Measurements from ENCODE around the gene PEX14. TPM values are rescaled to one million over a fixed set of nuclear protein-coding genes. Genes with fewer than 3 reads are reported as not detected.

PEX14 gene
- total RNA-seq, 1 experiment from 2014 or later = 36.0 TPM

- TF ChIP-seq CTCF (IDR thresholded peaks at IDR 0.05) (no peak), POLR2AphosphoS5 (IDR thresholded peaks at IDR 0.05; ENCODE audit: low read depth, low read length) (no peak), REST (IDR thresholded peaks at IDR 0.05; ENCODE audit: insufficient read depth in 1 of 2, low read depth in 2 of 2, low read length in 1 of 2) (no peak), TCF7L2 (IDR thresholded peaks at IDR 0.05; ENCODE audit: low read depth, low read length) (no peak), SIN3A (IDR thresholded peaks at IDR 0.05; ENCODE audit: borderline replicate concordance, insufficient read depth, low read depth, low read length) (no peak)
- ChIA-PET CTCF (no interaction called here), POLR2A (no interaction called here)
- intact Hi-C loops (cut with micrococcal nuclease; ENCODE audit: unreplicated experiment) (no loop called here), in situ Hi-C loops (cut with HindIII; ENCODE audit: low pct_unique_long_range_greater_than_20kb, low sequenced_read_pairs) (no loop called here)
- BruUV-seq (replicated peaks) = no TSS peak
- Histone ChIP-seq H3K27ac (ENCODE audit: low read length) (no peak overlapping the region), H3K4me3 (ENCODE audit: low read depth in 2 of 2, low read length in 2 of 2) (no peak overlapping the region), H3K27me3 (ENCODE audit: control insufficient read depth, insufficient read depth, low read length) (no peaks in the 10 kb centered on the region), H3K36me3 (ENCODE audit: control insufficient read depth, insufficient read depth, low read length) (no peaks in the 10 kb centered on the region), H3K9me3 (ENCODE audit: control insufficient read depth, insufficient read depth, low read depth, low read length) (no peaks in the 10 kb centered on the region), H3K4me1 (ENCODE audit: control insufficient read depth, insufficient read depth, low read length) (peaks cover 9% of the 10 kb centered on the region)
- ATAC-seq (peak; percentile 75), DNase-seq (ENCODE audit: low read depth, low spot score) (peak; percentile 42)
Observed at GRCh38 chr1:10599194-10599861, 124.6 kb downstream of the PEX14 start.

GRCh38 chr1:10601342-10602070 lies 126.8 kb downstream of the PEX14 start:
- no TSS peak for BruUV-seq (replicated peaks)
- intact Hi-C loops (cut with micrococcal nuclease; ENCODE audit: unreplicated experiment) (no loop called here), in situ Hi-C loops (cut with HindIII; ENCODE audit: low pct_unique_long_range_greater_than_20kb, low sequenced_read_pairs) (loop anchor here (5.0 kb wide), 1 partner anchor 79 kb away; no protein-coding TSS in a partner anchor)
- CTCF ChIA-PET = interaction anchor here (0.7 kb wide), 1 partner anchor 436 kb away, joined by 4 read pairs; no protein-coding TSS in a partner anchor
- Histone ChIP-seq H3K27ac (ENCODE audit: low read length) (no peak overlapping the region), H3K27me3 (ENCODE audit: control insufficient read depth, insufficient read depth, low read length) (no peaks in the 10 kb centered on the region), H3K9me3 (ENCODE audit: control insufficient read depth, insufficient read depth, low read depth, low read length) (no peaks in the 10 kb centered on the region), H3K36me3 (ENCODE audit: control insufficient read depth, insufficient read depth, low read length) (no peaks in the 10 kb centered on the region), H3K4me3 (ENCODE audit: low read depth in 2 of 2, low read length in 2 of 2) (no peak overlapping the region), H3K4me1 (ENCODE audit: control insufficient read depth, insufficient read depth, low read length) (peaks cover 6% of the 10 kb centered on the region; the same call in 1 of the 2 replicates)
- POLR2A ChIA-PET = interaction anchor here (0.6 kb wide), 2 partner anchors 11 to 382 kb away, joined by 4 to 6 read pairs; no protein-coding TSS in a partner anchor
- no peak for TF ChIP-seq TCF7L2 (IDR thresholded peaks at IDR 0.05; ENCODE audit: low read depth, low read length)
- no peak for TF ChIP-seq POLR2AphosphoS5 (IDR thresholded peaks at IDR 0.05; ENCODE audit: low read depth, low read length)
- no peak for TF ChIP-seq REST (IDR thresholded peaks at IDR 0.05; ENCODE audit: insufficient read depth in 1 of 2, low read depth in 2 of 2, low read length in 1 of 2)
- DNase-seq (ENCODE audit: low read depth, low spot score) (no peak), ATAC-seq (no peak)

All from Panc1 (cell line).